GM21515 (cell line): ENCODE data around the gene PRRT2.
"Not testable (repeated sequence)": the region's sequence is repeated elsewhere in the genome, so short reads cannot be mapped to it uniquely, and the experiment has no call there.

Experiments used
- ATAC-seq: cut with Tn5 transposase; IDR thresholded peaks from one replicate; pipeline ENCODE4 v1.9.1; 2021; ENCODE audit not compliant: unreplicated experiment

PRRT2 gene

GRCh38 chr16:29811896-29812665, at the start of gene PRRT2:
Gene PRRT2, plus strand, starts transcription at chr16:29812193. Its CDS starts 862 bp downstream, at chr16:29813055.
- no peak for ATAC-seq

- no peak for ATAC-seq
Observed at GRCh38 chr16:29763326-29763725, 48.7 kb upstream of the PRRT2 start.

GRCh38 chr16:29765167-29766032, 46.6 kb upstream of the PRRT2 start:
- ATAC-seq: no peak

GRCh38 chr16:29766571-29766970, 45.4 kb upstream of the PRRT2 start:
- ATAC-seq: no peak

GRCh38 chr16:29767062-29767461, 44.9 kb upstream of the PRRT2 start:
- ATAC-seq: no peak

GRCh38 chr16:29769507-29769906, 42.5 kb upstream of the PRRT2 start:
- ATAC-seq: no peak

- no peak for ATAC-seq
Observed at GRCh38 chr16:29770250-29770929, 41.6 kb upstream of the PRRT2 start.

GRCh38 chr16:29772330-29772729, 39.7 kb upstream of the PRRT2 start:
- not testable (repeated sequence) for ATAC-seq

- no peak for ATAC-seq
Observed at GRCh38 chr16:29774730-29775129, 37.3 kb upstream of the PRRT2 start.

- ATAC-seq: no peak
Observed at GRCh38 chr16:29775742-29776408, 36.1 kb upstream of the PRRT2 start.

- ATAC-seq: no peak
Observed at GRCh38 chr16:29777576-29778350, 34.2 kb upstream of the PRRT2 start, which contains the start of gene ZG16. Gene ZG16, plus strand, starts transcription at chr16:29778256. Its CDS starts 1,011 bp downstream, at chr16:29779267.

- ATAC-seq: no peak
Observed at GRCh38 chr16:29779474-29779873, 32.5 kb upstream of the PRRT2 start.

GRCh38 chr16:29783094-29783953, 28.7 kb upstream of the PRRT2 start:
- not testable (repeated sequence) for ATAC-seq

- ATAC-seq: no peak
Observed at GRCh38 chr16:29784157-29784556, 27.8 kb upstream of the PRRT2 start.

- no peak for ATAC-seq
Observed at GRCh38 chr16:29784901-29785500, 27.0 kb upstream of the PRRT2 start.

- not testable (repeated sequence) for ATAC-seq
Observed at GRCh38 chr16:29787155-29787554, 24.8 kb upstream of the PRRT2 start.

- no peak for ATAC-seq
Observed at GRCh38 chr16:29789775-29790182, 22.2 kb upstream of the PRRT2 start.

GRCh38 chr16:29790183-29790948, 21.6 kb upstream of the PRRT2 start, which contains the start of gene KIF22:
Gene KIF22, plus strand, starts transcription at chr16:29790751. Its CDS starts 9 bp downstream, at chr16:29790760.
- peak; percentile 87 for ATAC-seq
